Smooth muscle cell of the brain vasculature (primary cell): ENCODE data around the gene ADAT2.

Source experiments
- DNase-seq: peaks from one replicate; pipeline ENCODE4 v3.0.0-alpha.2; 2012; ENCODE audit warnings: low read depth, low spot score

Gene ADAT2

DNA sequence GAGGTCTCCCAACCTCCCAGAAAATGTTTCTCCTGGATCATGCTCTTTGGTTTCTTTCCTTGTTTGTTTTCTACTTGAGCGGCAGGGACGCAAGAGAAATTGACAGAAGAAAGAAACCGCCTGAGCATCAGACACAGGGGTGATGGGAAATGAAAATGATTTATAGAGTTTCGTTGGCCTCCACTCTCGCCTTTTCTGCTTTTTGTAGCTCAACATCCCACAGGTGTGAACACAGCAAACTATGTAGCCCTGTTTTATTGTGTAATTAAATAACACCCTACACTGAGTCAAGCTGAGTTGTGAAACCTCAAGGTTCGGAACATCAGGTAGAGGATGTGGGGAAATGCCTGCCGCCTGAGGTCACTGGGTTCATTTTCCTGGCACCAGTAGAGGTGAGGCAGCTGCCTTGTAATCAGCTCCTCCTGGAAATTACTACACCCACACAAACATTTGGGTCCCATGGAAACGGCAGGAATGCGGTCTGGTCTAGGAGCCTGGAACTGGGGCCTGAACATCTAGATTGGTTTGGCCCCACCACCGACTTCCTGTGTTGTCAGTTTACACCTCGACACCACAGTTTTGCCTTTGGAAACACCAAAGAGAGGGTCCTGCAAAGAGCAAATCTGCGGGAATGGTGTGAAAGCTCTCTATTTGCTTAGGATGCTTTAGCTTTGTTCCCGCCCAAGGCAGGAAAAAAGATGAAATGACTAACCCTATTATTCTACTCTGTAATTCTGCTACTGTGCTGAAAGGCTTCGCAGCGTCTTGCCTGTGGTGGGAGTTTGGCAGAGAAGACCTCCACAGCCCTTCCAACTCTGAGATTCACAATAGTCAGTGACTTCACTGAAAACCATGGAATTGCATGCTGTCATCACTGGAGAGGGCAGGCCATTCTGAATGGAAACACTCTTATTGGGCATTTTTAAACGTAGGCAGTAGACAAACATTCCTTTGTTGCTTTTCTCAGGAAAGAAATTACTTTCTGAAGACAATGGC is 53.0 kb downstream of the ADAT2 start:
- no peak for DNase-seq

DNA sequence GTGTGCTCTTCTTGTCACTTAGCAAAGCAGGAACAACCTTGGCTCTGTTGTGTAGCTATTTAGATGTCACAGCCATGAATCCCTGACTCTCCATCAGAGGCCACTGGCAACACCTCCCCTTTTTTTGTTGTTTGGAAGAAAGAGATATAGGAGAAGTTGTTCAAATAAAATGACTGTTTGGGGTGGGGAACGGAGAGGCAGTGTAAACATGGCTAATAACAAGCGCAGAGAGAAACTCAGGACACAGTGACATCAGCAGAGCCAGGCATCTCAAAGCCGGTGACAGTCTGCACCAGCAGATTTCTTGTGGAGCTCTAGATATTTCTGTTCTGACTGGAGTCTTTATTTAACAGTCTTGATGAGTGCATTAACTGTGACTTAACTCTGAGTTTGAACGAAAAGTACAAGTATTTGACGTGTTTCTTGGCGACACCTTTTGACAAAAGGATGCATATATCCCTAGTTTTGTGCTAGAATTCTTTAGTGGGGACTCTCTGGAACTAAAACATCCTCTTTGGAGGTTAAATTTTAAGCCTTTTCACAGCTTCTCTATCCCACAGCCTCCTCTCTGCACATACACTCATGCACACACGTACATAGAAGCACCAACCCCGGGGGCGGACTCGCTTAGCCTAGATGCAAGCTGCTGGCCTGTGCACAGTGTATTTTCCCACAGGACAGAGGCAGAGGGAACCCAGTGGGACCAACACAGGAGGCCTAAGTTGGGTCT is 53.8 kb downstream of the ADAT2 start:
- no peak for DNase-seq

DNA sequence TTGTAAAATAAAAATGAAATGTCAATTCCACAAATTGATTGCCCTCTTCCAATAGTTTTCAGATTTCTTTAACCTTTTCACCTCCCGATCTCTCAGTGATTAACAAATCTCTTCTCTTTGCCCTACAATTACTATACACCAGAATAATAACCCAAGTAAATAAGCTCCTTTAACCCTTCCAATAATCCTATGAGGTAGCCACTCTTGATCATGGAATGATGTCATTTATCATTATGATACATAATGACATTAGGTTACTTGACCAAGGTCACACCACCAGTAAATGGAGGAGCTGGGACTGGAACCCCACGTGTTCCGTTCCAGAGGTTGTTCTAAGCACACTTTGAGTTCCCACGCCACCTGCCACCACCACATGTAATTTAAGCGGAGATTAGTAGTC is 54.8 kb downstream of the ADAT2 start:
- no peak for DNase-seq

- no peak for DNase-seq
These were observed 56.1 kb downstream of the ADAT2 start for GRCh38 chr6:143394389-143394788.

DNA sequence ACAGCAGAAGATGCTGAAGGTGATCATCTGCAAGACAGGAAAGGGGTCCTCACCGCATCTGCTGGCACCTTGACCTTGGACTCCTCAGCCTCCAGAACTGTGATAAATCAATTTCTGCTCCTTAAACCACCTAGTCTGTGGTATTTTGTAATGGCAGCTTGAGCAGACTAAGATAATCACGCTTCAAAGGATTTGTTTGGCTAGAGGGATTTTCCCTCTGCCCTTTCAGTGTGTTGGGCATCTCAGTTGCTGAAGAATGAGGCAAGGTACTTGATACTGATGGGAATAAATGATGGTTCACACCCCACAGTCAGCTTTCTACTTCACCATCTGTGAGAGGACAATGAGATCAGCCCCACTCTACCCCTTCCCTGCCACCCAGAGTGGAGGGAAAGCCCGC is 60.2 kb downstream of the ADAT2 start:
- DNase-seq, result no peak

- DNase-seq, result no peak
These were observed 64.9 kb downstream of the ADAT2 start for GRCh38 chr6:143385636-143386035.

DNA sequence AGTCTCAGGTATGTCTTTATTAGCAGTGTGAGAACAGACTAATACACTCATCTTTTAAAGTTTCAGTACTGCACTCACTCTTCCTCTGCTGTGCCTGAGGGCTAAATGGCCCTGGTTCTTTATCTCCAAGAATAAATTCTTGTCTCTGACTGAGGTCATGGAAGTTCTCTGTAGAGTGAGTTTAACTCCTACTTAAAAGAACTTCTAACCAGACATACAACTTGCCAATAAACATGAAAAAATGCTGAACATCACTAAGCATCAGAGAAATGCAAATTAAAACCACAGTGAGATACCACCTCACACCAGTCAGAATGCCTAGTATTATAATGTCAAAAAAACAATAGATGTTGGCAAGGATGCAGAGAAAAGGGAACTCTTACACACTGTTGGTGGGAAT is 73.6 kb downstream of the ADAT2 start:
- no peak for DNase-seq

GRCh38 chr6:143376375-143376774 is 74.1 kb downstream of the ADAT2 start:
- no peak for DNase-seq

- no peak for DNase-seq
These were observed 75.4 kb downstream of the ADAT2 start for GRCh38 chr6:143375022-143375585.

- DNase-seq, result no peak
These were observed 76.5 kb downstream of the ADAT2 start for GRCh38 chr6:143374014-143374413.
